Left ventricle myocardium inferior (tissue), 1 donor: ENCODE data around the gene FUT3. TPM values are rescaled to one million over a fixed set of nuclear protein-coding genes. Genes with fewer than 3 reads are reported as not detected.

Experiments
- DNase-seq: peaks from one replicate; pipeline ENCODE4 v3.0.0-alpha.2; 2020
- H3K27ac ChIP-seq: fragments of 200-600 bp; replicated peaks from 2 replicates; pipeline ENCODE4 v1.8.0; 2021
- H3K27me3 ChIP-seq: fragments of 200-600 bp; 2 replicates; pipeline ENCODE4 v1.8.0; 2021; ENCODE audit warnings: low read depth
- H3K36me3 ChIP-seq: fragments of 200-600 bp; 2 replicates; pipeline ENCODE4 v1.8.0; 2021
- H3K4me1 ChIP-seq: fragments of 200-600 bp; 2 replicates; pipeline ENCODE4 v1.8.0; 2021
- H3K4me3 ChIP-seq: fragments of 200-600 bp; 2 replicates; pipeline ENCODE4 v1.8.0; 2021; ENCODE audit warnings: mild to moderate bottlenecking, moderate library complexity
- H3K9me3 ChIP-seq: fragments of 200-600 bp; replicated peaks from 2 replicates; pipeline ENCODE4 v1.8.0; 2021
- intact Hi-C: fragments of 100-400 bp; cut with micrococcal nuclease; formaldehyde crosslinking; loops from one replicate; pipeline ENCODE4 v1.11.0; 2022
- total RNA-seq: library from RNA; stranded (reverse); fragmentation: NEBNext Ultra II Directional; extraction: Animal tissue kit (Norgen Biotek cat#: 25700); gene quantifications from one replicate; pipeline ENCODE4 v1.2.1, GENCODE V29; 2021
- TF ChIP-seq, protein P1 (sequence below): fragments of 200-600 bp; IDR thresholded peaks from 2 replicates; pipeline ENCODE4 v1.8.0; 2021; ENCODE audit warnings: antibody characterized with exemption, mild to moderate bottlenecking, borderline replicate concordance
- donor health status: DM: no; HTN: yes; CAD: no; lungs with severe emphysema.

Gene FUT3
- total RNA-seq, 1 donor from 2014 or later, result not detected

GRCh38 chr19:5828661-5829566, 22.3 kb downstream of the FUT3 start:
- peak; percentile 40 for DNase-seq
- TF ChIP-seq, protein P1, sequence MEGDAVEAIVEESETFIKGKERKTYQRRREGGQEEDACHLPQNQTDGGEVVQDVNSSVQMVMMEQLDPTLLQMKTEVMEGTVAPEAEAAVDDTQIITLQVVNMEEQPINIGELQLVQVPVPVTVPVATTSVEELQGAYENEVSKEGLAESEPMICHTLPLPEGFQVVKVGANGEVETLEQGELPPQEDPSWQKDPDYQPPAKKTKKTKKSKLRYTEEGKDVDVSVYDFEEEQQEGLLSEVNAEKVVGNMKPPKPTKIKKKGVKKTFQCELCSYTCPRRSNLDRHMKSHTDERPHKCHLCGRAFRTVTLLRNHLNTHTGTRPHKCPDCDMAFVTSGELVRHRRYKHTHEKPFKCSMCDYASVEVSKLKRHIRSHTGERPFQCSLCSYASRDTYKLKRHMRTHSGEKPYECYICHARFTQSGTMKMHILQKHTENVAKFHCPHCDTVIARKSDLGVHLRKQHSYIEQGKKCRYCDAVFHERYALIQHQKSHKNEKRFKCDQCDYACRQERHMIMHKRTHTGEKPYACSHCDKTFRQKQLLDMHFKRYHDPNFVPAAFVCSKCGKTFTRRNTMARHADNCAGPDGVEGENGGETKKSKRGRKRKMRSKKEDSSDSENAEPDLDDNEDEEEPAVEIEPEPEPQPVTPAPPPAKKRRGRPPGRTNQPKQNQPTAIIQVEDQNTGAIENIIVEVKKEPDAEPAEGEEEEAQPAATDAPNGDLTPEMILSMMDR, result peak; percentile 17
- Histone ChIP-seq H3K9me3 (no peaks in the 10 kb centered on the region), H3K36me3 (no peaks in the 10 kb centered on the region), H3K27me3 (peaks cover 55% of the 10 kb centered on the region), H3K27ac (peak overlapping the region; percentile 79), H3K4me3 (peak overlapping the region; percentile 61), H3K4me1 (peaks cover 27% of the 10 kb centered on the region)
- intact Hi-C loops, result no loop called here

DNA sequence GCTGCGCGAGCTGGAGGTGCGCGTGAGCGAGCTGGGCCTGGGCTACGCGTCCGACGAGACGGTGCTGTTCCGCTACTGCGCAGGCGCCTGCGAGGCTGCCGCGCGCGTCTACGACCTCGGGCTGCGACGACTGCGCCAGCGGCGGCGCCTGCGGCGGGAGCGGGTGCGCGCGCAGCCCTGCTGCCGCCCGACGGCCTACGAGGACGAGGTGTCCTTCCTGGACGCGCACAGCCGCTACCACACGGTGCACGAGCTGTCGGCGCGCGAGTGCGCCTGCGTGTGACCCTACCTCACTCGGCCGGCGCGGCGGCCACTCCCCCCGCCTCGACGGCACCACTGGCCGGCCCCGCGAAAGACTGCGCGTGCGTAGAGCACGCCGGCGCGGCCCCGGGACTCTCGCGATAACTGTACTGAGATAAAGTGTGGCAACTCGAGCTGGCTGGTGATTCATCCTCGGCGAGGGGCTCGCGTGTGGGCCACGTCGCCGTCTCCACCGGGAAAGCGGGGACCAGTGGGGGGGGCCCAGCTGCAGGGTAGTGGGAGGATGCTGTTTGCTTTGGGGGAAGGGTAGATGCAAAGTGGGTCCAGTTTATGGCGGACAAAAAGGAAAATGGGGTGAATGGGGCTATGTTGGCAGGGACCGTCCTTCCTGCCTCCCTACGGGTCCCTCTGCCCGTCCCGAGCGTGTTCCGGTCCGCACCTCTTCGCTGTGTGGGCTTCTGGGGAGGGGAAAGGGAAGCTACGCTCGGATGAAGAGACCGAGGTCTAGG, 23.2 kb downstream of the FUT3 start:
- TF ChIP-seq, protein P1, result no peak
- intact Hi-C loops, result no loop called here
- Histone ChIP-seq H3K27me3 (peaks cover 55% of the 10 kb centered on the region), H3K27ac (peak overlapping the region; percentile 79), H3K36me3 (no peaks in the 10 kb centered on the region), H3K4me1 (peaks cover 27% of the 10 kb centered on the region), H3K9me3 (no peaks in the 10 kb centered on the region), H3K4me3 (peak overlapping the region; percentile 61)
- DNase-seq, result peak; percentile 79

- Histone ChIP-seq H3K27ac (peak overlapping the region; percentile 79), H3K36me3 (no peaks in the 10 kb centered on the region), H3K4me1 (peaks cover 27% of the 10 kb centered on the region), H3K4me3 (peak overlapping the region; percentile 61), H3K9me3 (no peaks in the 10 kb centered on the region), H3K27me3 (peaks cover 59% of the 10 kb centered on the region)
- no peak for DNase-seq
- TF ChIP-seq, protein P1, result no peak
- intact Hi-C loops, result no loop called here
These were observed 23.8 kb downstream of the FUT3 start for GRCh38 chr19:5827342-5827890.

GRCh38 chr19:5826531-5827341, 24.5 kb downstream of the FUT3 start:
- Histone ChIP-seq H3K9me3 (no peaks in the 10 kb centered on the region), H3K4me1 (peaks cover 31% of the 10 kb centered on the region), H3K27me3 (peaks cover 53% of the 10 kb centered on the region), H3K27ac (peak overlapping the region; percentile 79), H3K4me3 (peak overlapping the region; percentile 61), H3K36me3 (no peaks in the 10 kb centered on the region)
- TF ChIP-seq, protein P1, result peak; percentile 26
- intact Hi-C loops, result no loop called here
- DNase-seq, result peak; percentile 66

GRCh38 chr19:5825178-5825577, 26.1 kb downstream of the FUT3 start:
- Histone ChIP-seq H3K36me3 (no peaks in the 10 kb centered on the region), H3K9me3 (no peaks in the 10 kb centered on the region), H3K4me3 (no peak overlapping the region), H3K27me3 (peaks cover 44% of the 10 kb centered on the region), H3K4me1 (peaks cover 34% of the 10 kb centered on the region), H3K27ac (no peak overlapping the region)
- DNase-seq, result no peak
- TF ChIP-seq, protein P1, result no peak
- intact Hi-C loops, result no loop called here
